ENCODE data around the gene RD3L. TPM values are rescaled to one million over a fixed set of nuclear protein-coding genes. Genes with fewer than 3 reads are reported as not detected.

Gene RD3L
- total RNA-seq, 1 donor from 2014 or later, result not detected

DNA sequence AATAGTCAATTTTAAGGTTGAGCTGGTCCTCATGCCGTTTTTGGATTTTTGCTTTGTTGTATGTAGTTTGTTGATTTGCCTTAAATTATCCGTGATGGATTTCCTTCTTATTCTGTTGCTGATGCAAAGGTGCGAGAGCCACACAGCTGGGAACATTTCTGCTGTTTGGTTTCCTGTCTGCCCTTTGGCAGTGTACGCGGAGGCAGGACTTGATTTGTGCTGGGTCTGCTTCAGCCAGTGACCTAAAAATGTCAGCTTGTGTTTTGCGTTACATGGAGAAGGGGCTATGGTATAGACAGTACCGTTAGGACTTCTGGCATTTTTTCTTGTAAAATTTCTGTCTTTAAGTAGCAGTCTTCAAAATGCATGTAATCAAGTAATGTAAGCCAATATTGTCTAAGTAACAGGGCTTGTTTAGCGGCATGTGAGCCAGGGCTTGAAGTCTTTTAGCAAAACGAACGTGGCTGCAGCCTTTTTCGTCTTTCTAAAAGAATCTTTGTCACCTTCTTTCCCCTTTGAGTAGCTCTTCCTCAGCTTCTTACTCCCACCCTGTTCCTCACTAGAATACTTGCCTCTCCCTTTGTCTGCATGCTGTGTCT lies 18.2 kb upstream of the RD3L start:
- Histone ChIP-seq H3K27me3 (no peaks in the 10 kb centered on the region), H3K4me3 (no peak overlapping the region), H3K9me3 (no peaks in the 10 kb centered on the region), H3K4me1 (no peaks in the 10 kb centered on the region), H3K36me3 (no peaks in the 10 kb centered on the region), H3K27ac (no peak overlapping the region)
- intact Hi-C loops (cut with DNase I), result no loop called here
- TF ChIP-seq, protein P1, sequence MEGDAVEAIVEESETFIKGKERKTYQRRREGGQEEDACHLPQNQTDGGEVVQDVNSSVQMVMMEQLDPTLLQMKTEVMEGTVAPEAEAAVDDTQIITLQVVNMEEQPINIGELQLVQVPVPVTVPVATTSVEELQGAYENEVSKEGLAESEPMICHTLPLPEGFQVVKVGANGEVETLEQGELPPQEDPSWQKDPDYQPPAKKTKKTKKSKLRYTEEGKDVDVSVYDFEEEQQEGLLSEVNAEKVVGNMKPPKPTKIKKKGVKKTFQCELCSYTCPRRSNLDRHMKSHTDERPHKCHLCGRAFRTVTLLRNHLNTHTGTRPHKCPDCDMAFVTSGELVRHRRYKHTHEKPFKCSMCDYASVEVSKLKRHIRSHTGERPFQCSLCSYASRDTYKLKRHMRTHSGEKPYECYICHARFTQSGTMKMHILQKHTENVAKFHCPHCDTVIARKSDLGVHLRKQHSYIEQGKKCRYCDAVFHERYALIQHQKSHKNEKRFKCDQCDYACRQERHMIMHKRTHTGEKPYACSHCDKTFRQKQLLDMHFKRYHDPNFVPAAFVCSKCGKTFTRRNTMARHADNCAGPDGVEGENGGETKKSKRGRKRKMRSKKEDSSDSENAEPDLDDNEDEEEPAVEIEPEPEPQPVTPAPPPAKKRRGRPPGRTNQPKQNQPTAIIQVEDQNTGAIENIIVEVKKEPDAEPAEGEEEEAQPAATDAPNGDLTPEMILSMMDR (IDR thresholded peaks at IDR 0.05), result no peak
- no peak for DNase-seq (ENCODE audit: low spot score in 2 of 2)

DNA sequence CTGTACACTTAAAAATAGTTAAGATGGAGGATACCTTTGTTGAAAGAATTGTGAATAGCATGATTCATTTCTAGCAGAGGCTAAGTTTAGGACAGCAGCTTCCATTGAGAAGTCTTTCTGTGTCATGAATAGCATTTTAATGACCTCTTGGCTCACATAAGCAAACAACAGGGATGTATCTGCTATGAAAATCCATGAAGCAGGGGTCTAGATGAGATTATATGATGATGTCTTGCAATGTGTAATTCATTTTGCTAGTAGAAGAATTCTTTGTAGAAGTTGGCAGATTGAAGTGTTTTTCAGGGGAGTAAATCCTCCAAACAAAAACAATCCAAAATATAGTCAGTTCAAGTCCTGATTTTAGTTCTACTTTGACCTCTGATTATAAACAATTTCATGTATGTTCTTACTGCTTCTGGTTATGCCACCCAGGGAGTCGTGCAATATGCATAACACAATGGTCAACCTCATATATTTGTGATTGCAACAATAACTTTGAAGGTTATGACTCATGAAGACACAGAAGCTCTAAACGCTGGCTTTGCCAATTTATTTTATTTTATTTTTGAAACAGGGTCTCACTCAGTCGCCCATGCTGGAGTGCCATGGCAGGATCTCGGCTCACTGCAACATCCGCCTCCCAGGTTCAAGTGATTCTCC lies 6.9 kb upstream of the RD3L start:
- DNase-seq (ENCODE audit: low spot score in 2 of 2), result no peak
- intact Hi-C loops (cut with DNase I), result no loop called here

DNA sequence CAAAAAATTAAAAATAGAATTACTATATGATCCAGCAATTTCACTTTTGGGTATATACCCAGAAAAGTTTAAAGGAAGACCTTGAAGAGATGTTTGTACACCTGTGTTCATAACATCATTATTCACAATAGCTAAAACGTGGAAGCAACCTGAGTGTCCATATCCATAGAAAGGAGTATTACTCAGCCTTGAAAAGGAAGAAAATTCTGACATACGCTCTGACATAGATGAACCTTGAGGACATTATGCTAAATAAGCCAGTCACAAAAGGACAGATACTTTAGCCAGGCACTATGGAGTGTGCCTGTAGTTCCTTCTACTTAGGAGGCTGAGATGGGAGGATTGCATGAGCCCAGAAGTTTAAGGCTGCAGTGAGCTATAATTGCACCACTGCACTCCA lies 6.1 kb upstream of the RD3L start:
- Histone ChIP-seq H3K36me3 (no peaks in the 10 kb centered on the region), H3K4me1 (no peaks in the 10 kb centered on the region), H3K27ac (no peak overlapping the region), H3K9me3 (no peaks in the 10 kb centered on the region), H3K27me3 (no peaks in the 10 kb centered on the region), H3K4me3 (no peak overlapping the region)
- no peak for DNase-seq (ENCODE audit: low spot score in 2 of 2)
- intact Hi-C loops (cut with DNase I), result no loop called here
- TF ChIP-seq, protein P1 (IDR thresholded peaks at IDR 0.05), result no peak

More for the DNA sequence above, 6.9 kb upstream of the RD3L start:
- TF ChIP-seq, protein P1 (IDR thresholded peaks at IDR 0.05), result no peak
- Histone ChIP-seq H3K36me3 (no peaks in the 10 kb centered on the region), H3K9me3 (no peaks in the 10 kb centered on the region), H3K27me3 (no peaks in the 10 kb centered on the region), H3K4me1 (no peaks in the 10 kb centered on the region), H3K4me3 (no peak overlapping the region), H3K27ac (no peak overlapping the region)

DNA sequence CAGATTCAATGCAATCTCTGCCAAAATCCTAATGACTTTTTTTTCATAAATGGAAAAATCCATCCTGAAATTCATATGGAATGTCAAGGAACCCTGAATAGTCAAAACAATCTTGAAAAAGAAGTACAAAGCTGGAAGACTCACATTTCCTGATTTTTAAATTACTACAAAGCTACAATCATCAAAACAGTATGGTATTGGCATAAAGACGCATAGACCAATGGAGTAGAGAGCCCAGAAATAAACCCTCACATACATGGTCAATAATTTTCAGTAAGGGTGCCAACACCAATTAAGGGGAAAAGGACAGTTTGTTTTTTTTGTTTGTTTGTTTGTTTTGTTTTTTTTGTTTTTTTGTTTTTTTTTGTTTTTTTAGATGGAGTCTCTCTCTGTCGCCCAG lies 4.6 kb upstream of the RD3L start:
- H3K27me3 ChIP-seq, result no peaks in the 10 kb centered on the region
- intact Hi-C loops (cut with DNase I), result no loop called here
- TF ChIP-seq, protein P1 (IDR thresholded peaks at IDR 0.05), result no peak
- DNase-seq (ENCODE audit: low spot score in 2 of 2), result no peak
- H3K36me3 ChIP-seq, result no peaks in the 10 kb centered on the region
- no peak overlapping the region for H3K4me3 ChIP-seq
- no peak overlapping the region for H3K27ac ChIP-seq
- H3K4me1 ChIP-seq, result no peaks in the 10 kb centered on the region
- no peaks in the 10 kb centered on the region for H3K9me3 ChIP-seq

DNA sequence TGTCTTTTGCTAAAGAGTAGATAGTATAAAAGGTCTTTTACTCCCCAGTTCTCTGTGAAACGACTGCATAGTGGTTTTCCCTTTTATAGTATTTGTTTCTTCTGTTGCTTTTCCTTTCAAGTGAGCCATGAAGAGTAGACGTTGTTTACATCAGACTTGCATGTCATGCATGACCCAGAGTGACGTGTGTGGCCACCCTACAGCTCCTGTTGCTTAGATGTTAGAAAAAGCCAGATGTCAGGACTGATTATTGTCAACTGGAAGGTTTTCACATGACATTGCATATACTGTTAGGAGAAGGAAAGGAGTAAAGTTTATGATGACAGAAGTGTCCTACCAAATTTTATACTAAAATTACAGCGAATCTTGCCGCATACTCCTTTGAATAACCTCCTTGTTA lies 1.3 kb upstream of the RD3L start:
- H3K4me3 ChIP-seq, result no peak overlapping the region
- no peaks in the 10 kb centered on the region for H3K27me3 ChIP-seq
- no peak for DNase-seq (ENCODE audit: low spot score in 2 of 2)
- no peaks in the 10 kb centered on the region for H3K4me1 ChIP-seq
- TF ChIP-seq, protein P1 (IDR thresholded peaks at IDR 0.05), result no peak
- no peaks in the 10 kb centered on the region for H3K9me3 ChIP-seq
- H3K36me3 ChIP-seq, result no peaks in the 10 kb centered on the region
- intact Hi-C loops (cut with DNase I), result no loop called here
- no peak overlapping the region for H3K27ac ChIP-seq
